Measurements from ENCODE around the gene ZNF784.

The ZNF784 gene

DNA sequence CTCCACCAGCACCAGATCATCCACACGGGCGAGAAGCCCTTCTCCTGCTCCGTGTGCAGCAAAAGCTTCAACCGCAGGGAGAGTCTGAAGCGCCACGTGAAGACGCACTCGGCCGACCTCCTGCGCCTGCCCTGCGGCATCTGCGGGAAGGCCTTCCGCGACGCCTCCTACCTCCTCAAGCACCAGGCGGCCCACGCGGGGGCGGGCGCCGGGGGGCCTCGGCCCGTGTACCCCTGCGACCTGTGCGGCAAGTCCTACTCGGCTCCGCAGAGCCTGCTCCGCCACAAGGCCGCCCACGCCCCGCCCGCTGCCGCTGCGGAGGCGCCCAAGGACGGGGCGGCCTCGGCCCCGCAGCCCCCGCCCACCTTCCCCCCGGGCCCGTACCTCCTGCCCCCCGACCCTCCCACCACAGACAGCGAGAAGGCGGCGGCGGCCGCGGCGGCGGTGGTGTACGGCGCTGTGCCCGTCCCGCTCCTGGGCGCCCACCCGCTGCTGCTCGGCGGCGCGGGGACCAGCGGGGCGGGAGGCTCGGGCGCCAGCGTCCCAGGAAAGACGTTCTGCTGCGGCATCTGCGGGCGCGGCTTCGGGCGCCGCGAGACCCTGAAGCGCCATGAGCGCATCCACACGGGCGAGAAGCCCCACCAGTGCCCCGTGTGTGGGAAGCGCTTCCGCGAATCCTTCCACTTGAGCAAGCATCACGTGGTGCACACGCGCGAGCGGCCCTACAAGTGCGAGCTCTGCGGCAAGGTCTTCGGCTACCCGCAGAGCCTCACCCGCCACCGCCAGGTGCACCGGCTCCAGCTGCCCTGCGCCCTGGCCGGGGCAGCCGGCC lies 9.4 kb downstream of the ZNF784 start:
- no peak for TF ChIP-seq GLIS3 (CRISPR knock-in tag; IDR thresholded peaks at IDR 0.05)
- TF ChIP-seq, protein P1, sequence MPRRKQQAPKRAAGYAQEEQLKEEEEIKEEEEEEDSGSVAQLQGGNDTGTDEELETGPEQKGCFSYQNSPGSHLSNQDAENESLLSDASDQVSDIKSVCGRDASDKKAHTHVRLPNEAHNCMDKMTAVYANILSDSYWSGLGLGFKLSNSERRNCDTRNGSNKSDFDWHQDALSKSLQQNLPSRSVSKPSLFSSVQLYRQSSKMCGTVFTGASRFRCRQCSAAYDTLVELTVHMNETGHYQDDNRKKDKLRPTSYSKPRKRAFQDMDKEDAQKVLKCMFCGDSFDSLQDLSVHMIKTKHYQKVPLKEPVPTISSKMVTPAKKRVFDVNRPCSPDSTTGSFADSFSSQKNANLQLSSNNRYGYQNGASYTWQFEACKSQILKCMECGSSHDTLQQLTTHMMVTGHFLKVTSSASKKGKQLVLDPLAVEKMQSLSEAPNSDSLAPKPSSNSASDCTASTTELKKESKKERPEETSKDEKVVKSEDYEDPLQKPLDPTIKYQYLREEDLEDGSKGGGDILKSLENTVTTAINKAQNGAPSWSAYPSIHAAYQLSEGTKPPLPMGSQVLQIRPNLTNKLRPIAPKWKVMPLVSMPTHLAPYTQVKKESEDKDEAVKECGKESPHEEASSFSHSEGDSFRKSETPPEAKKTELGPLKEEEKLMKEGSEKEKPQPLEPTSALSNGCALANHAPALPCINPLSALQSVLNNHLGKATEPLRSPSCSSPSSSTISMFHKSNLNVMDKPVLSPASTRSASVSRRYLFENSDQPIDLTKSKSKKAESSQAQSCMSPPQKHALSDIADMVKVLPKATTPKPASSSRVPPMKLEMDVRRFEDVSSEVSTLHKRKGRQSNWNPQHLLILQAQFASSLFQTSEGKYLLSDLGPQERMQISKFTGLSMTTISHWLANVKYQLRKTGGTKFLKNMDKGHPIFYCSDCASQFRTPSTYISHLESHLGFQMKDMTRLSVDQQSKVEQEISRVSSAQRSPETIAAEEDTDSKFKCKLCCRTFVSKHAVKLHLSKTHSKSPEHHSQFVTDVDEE (CRISPR knock-in tag; IDR thresholded peaks at IDR 0.05): no peak
- TF ChIP-seq SNAI2 (CRISPR knock-in tag; IDR thresholded peaks at IDR 0.05): no peak
- no peak for TF ChIP-seq ZNF565 (CRISPR knock-in tag; conservative IDR thresholded peaks at IDR 0.05; ENCODE audit: low read depth)

DNA sequence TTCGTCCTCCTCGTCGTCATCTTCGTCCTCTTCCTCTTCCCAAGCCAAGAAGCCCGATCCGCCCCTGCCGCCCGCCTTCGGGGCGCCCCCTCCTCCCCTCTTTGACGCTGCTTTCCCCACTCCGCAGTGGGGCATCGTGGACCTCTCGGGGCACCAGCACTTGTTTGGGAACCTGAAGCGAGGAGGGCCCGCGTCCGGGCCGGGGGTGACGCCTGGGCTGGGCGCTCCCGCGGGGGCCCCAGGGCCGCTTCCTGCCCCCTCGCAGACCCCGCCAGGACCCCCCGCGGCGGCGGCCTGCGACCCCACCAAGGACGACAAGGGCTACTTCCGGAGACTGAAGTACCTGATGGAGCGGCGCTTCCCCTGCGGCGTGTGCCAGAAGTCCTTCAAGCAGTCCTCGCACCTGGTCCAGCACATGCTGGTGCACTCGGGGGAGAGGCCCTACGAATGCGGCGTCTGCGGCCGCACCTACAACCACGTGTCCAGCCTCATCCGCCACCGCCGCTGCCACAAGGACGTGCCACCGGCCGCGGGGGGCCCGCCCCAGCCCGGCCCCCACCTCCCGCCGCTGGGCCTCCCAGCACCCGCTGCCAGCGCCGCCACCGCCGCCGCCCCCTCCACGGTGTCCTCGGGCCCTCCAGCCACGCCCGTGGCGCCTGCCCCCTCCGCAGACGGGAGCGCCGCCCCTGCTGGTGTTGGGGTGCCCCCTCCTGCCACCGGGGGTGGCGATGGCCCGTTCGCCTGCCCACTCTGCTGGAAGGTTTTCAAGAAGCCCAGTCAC lies 10.2 kb downstream of the ZNF784 start:
- TF ChIP-seq ZNF8 (CRISPR knock-in tag; IDR thresholded peaks at IDR 0.05) (no peak), ZFP3 (CRISPR knock-in tag; IDR thresholded peaks at IDR 0.05) (no peak), ISL1 (CRISPR knock-in tag; IDR thresholded peaks at IDR 0.05) (no peak), PPARA (CRISPR knock-in tag; IDR thresholded peaks at IDR 0.05; ENCODE audit: borderline replicate concordance) (no peak), OSR1 (CRISPR knock-in tag; IDR thresholded peaks at IDR 0.05) (no peak), ZFP30 (CRISPR knock-in tag; IDR thresholded peaks at IDR 0.05) (no peak), ESRRG (CRISPR knock-in tag; IDR thresholded peaks at IDR 0.05) (no peak), SNAI2 (CRISPR knock-in tag; IDR thresholded peaks at IDR 0.05) (no peak)
- TF ChIP-seq, protein P2, sequence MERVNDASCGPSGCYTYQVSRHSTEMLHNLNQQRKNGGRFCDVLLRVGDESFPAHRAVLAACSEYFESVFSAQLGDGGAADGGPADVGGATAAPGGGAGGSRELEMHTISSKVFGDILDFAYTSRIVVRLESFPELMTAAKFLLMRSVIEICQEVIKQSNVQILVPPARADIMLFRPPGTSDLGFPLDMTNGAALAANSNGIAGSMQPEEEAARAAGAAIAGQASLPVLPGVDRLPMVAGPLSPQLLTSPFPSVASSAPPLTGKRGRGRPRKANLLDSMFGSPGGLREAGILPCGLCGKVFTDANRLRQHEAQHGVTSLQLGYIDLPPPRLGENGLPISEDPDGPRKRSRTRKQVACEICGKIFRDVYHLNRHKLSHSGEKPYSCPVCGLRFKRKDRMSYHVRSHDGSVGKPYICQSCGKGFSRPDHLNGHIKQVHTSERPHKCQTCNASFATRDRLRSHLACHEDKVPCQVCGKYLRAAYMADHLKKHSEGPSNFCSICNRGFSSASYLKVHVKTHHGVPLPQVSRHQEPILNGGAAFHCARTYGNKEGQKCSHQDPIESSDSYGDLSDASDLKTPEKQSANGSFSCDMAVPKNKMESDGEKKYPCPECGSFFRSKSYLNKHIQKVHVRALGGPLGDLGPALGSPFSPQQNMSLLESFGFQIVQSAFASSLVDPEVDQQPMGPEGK (CRISPR knock-in tag; IDR thresholded peaks at IDR 0.05; ENCODE audit: borderline replicate concordance): no peak
- TF ChIP-seq, protein P3, sequence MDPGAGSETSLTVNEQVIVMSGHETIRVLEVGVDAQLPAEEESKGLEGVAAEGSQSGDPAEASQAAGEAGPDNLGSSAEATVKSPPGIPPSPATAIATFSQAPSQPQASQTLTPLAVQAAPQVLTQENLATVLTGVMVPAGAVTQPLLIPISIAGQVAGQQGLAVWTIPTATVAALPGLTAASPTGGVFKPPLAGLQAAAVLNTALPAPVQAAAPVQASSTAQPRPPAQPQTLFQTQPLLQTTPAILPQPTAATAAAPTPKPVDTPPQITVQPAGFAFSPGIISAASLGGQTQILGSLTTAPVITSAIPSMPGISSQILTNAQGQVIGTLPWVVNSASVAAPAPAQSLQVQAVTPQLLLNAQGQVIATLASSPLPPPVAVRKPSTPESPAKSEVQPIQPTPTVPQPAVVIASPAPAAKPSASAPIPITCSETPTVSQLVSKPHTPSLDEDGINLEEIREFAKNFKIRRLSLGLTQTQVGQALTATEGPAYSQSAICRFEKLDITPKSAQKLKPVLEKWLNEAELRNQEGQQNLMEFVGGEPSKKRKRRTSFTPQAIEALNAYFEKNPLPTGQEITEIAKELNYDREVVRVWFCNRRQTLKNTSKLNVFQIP (CRISPR knock-in tag; IDR thresholded peaks at IDR 0.05; ENCODE audit: borderline replicate concordance, low read depth): no peak
- TF ChIP-seq, protein P4, sequence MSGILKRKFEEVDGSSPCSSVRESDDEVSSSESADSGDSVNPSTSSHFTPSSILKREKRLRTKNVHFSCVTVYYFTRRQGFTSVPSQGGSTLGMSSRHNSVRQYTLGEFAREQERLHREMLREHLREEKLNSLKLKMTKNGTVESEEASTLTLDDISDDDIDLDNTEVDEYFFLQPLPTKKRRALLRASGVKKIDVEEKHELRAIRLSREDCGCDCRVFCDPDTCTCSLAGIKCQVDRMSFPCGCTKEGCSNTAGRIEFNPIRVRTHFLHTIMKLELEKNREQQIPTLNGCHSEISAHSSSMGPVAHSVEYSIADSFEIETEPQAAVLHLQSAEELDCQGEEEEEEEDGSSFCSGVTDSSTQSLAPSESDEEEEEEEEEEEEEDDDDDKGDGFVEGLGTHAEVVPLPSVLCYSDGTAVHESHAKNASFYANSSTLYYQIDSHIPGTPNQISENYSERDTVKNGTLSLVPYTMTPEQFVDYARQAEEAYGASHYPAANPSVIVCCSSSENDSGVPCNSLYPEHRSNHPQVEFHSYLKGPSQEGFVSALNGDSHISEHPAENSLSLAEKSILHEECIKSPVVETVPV (CRISPR knock-in tag; IDR thresholded peaks at IDR 0.05): no peak
- TF ChIP-seq, protein P1 (CRISPR knock-in tag; IDR thresholded peaks at IDR 0.05): no peak
- ATAC-seq: no peak

More for the DNA sequence above, 9.4 kb downstream of the ZNF784 start:
- ATAC-seq: no peak

DNA sequence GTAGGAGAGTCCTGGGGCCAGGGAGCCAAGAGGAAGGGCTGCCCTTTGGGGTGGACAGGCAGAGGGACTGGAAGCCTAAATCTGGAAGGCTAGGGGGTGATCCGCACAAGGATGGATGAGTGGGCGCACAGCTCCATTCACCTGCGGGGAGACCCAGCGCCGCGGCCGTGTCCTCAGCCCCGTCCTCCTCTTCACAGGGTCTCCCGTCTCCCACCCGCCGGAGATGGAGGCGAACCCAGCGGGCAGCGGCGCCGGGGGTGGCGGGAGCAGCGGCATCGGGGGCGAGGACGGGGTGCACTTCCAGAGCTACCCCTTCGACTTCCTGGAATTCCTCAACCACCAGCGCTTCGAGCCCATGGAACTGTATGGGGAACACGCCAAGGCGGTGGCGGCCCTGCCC lies 11.0 kb downstream of the ZNF784 start:
- no peak for ATAC-seq
- TF ChIP-seq ZC3H10 (CRISPR knock-in tag; IDR thresholded peaks at IDR 0.05) (no peak), RARB (CRISPR knock-in tag; IDR thresholded peaks at IDR 0.05) (no peak), BACH2 (CRISPR knock-in tag; IDR thresholded peaks at IDR 0.05; ENCODE audit: borderline replicate concordance) (no peak), ZNF565 (CRISPR knock-in tag; conservative IDR thresholded peaks at IDR 0.05; ENCODE audit: low read depth) (no peak), SNAI2 (CRISPR knock-in tag; IDR thresholded peaks at IDR 0.05) (no peak), TOX (CRISPR knock-in tag; IDR thresholded peaks at IDR 0.05; ENCODE audit: borderline replicate concordance) (no peak), ZNF70 (CRISPR knock-in tag; IDR thresholded peaks at IDR 0.05) (no peak), ESRRG (CRISPR knock-in tag; IDR thresholded peaks at IDR 0.05) (no peak), ZFP30 (CRISPR knock-in tag; IDR thresholded peaks at IDR 0.05) (no peak), OSR1 (CRISPR knock-in tag; IDR thresholded peaks at IDR 0.05) (no peak)
- TF ChIP-seq, protein P1 (CRISPR knock-in tag; IDR thresholded peaks at IDR 0.05): no peak
- TF ChIP-seq, protein P3 (CRISPR knock-in tag; IDR thresholded peaks at IDR 0.05; ENCODE audit: borderline replicate concordance, low read depth): no peak
